Fibroblast of the aortic adventitia (primary cell): ENCODE results near the gene HHATL. TPM values are rescaled to one million over a fixed set of nuclear protein-coding genes. Genes with fewer than 3 reads are reported as not detected.

Source experiments
- DNase-seq: peaks from one replicate; pipeline ENCODE4 v3.0.0-alpha.2; 2010; ENCODE audit warnings: low read depth
- H3K4me3 ChIP-seq: 2 replicates; pipeline ENCODE4 v1.5.1; 2011; ENCODE audit warnings: low read depth, mild to moderate bottlenecking, control low read depth, low read length, moderate library complexity
- total RNA-seq: library from RNA; depleted of rRNA; stranded (reverse); fragments of >200 nt; gene quantifications from 2 replicates; pipeline ENCODE4 v1.2.3, GENCODE V29; 2012; ENCODE audit warnings: low replicate concordance
- TF ChIP-seq, protein P1 (sequence below): IDR thresholded peaks from 2 replicates; pipeline ENCODE4 v1.5.1; 2011; ENCODE audit warnings: mild to moderate bottlenecking, low read length, control low read depth, inconsistent platforms; ENCODE audit not compliant: insufficient read depth

Gene HHATL
- total RNA-seq, 1 donor = not detected

DNA sequence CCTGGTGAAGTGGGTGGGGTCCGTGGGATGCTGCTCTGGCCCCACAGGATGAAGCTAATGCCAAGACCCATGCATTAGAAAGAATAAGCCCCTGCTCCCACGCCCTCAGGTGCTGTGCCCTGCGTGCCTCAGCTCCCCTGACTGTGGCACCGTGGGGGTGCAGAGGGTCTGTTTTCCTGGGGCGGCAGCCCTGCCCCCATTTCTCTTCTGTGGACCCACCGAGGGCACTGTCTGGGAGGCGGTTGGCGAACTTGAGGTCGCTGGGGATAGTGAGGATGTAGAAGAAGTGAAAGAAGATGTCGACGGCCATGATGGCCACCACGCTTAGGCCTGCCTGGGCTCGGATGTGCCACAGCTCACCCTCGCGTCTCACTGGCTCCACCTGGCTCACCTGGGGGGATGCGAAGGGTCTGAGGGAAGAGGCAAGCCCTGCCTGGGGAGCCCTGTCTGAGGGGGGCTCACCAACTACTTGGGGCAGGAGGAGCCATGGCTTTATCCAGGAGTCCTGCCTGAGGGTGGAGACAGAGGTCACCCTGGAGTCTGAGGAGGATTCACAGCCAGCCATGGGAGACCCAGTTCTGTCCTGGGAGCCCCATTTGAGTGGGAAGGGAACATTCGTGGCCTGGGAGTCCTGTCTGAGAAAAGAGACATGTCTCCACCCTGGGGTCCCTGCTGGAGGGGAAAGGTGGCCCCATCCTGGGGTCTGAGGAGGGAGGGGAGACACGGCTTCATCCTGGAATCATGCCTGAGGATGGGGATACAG is 5.1 kb downstream of the HHATL start:
- DNase-seq = no peak
- TF ChIP-seq, protein P1, sequence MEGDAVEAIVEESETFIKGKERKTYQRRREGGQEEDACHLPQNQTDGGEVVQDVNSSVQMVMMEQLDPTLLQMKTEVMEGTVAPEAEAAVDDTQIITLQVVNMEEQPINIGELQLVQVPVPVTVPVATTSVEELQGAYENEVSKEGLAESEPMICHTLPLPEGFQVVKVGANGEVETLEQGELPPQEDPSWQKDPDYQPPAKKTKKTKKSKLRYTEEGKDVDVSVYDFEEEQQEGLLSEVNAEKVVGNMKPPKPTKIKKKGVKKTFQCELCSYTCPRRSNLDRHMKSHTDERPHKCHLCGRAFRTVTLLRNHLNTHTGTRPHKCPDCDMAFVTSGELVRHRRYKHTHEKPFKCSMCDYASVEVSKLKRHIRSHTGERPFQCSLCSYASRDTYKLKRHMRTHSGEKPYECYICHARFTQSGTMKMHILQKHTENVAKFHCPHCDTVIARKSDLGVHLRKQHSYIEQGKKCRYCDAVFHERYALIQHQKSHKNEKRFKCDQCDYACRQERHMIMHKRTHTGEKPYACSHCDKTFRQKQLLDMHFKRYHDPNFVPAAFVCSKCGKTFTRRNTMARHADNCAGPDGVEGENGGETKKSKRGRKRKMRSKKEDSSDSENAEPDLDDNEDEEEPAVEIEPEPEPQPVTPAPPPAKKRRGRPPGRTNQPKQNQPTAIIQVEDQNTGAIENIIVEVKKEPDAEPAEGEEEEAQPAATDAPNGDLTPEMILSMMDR = no peak
- H3K4me3 ChIP-seq = no peak overlapping the region

DNA sequence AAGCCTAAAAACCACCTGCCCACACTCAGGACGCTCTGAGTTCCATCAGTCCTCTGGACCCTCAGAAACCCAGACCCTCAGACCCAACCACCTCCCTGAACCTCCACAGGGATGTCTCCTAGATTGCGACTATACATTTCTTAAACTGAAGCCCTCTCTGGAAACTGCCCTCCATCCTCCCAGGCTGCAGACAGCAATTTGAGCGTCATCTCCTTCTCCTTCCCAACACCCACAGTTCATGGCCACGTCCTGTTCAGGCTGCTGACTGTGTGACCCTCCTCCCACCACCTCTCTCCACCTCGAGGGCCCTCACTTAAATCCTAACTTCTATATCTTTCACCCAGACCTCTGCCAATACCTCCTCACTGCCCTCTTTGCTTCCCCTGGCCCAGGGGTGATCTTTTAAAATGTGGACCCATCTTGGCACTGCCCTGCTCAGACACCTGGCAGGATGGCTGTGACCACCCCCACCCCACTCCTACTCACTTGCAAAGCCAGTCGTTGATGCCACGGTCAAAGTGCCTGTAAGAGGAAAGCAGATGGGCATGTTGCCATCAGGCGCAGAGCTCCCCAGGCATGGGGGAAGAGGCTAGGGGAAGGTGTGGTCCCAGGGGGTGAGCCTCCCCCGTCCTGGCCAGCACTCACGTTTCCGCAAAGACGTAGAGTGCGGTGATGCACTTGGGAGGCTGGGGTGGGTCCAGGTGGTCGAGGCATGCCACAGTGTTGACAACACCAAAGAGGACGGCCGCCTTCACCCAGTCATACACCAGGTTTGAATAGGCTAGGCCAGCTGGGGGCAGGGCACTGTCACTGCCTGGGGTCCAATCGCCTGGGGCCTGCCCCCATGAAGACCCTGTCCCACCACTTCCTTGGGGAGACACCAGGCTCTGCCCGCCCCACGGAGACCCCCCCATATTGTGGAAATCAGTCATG is 6.0 kb downstream of the HHATL start:
- no peak for DNase-seq
- H3K4me3 ChIP-seq = no peak overlapping the region
- TF ChIP-seq, protein P1 = no peak

DNA sequence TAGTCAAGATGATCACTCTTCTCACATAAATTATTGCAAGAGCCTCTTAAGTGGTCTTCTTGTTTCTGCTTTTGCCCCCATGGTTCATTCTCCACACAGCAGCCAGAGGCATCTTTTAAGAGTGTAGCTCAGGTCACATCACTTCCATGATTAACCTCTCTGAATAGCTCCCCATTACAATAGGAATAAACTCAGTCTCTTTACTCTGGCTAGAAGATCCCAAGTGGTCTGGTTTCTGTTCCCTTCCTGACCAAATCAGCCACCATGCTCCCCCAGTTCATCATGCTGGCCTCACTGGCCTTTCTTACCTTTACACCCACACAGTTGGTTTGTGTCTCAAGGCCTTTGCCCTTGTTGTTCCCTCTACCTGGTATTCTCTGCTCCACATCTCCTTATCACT is 8.2 kb downstream of the HHATL start:
- H3K4me3 ChIP-seq = no peak overlapping the region
- no peak for DNase-seq
- TF ChIP-seq, protein P1 = no peak

DNA sequence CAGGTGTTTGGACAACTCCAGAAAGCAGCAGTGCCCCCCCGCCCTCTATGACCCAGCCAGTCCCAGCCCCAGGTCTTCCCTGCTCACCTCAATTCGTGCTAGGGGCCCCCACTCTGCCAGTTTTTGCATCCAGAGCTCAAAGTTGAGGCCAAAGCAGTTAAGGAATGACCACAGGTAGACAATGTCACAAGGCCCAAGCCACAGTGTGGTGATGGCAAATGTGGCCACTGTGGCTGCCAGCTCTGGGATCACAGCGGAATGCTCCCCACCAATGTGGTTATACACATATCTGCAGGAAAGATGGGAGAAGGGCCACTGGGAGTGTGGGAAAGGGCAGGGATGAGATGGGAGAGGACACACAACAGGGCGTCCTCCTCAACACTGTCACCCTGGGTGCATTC is 9.1 kb downstream of the HHATL start:
- TF ChIP-seq, protein P1 = no peak
- no peak for DNase-seq
- no peak overlapping the region for H3K4me3 ChIP-seq

DNA sequence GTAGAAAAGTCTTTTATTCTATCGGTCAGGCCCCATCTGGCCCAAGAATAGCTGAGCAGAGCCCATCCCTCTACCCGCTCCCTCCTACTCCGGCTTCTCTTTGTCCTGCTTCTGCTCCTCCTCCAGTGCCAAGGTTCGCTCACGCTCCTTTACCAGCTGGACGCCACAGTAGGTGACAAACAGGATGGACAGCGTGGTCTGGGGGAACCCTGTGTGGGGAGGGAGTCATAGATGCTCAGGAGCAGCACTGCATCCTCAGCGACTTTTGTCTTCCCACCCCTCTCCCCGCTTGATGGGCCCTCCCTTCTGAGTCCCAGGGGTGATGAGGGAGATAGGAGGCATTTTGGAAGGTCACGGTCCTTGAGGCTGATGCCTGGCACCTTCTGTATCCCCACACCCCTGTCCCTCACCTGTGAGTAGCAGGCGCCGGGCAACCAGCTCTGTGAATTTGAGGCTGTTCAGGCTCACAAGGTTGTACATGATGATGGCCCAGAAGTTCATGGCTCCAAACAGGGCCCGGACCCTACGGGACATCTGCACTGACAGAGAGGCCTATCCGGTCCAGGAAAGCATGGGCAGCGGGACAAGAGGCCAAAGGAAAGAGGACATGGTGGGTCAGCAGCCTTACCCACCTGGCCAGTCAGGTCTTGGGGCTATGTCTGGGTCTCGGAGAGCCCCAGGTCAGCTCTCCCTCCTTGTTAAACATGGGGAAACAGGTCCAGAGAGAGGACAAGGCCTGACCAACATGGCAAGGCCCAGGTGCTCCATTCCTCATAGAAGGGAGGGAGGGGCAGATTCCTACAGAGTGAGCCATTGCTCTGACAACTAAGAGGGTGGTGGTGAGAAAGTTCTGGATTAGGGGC is 9.7 kb downstream of the HHATL start:
- TF ChIP-seq, protein P1 = no peak
- no peak for DNase-seq
- H3K4me3 ChIP-seq = no peak overlapping the region
